ENCODE results near the gene SPINK6.

The SPINK6 gene, protein sequence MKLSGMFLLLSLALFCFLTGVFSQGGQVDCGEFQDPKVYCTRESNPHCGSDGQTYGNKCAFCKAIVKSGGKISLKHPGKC

DNA sequence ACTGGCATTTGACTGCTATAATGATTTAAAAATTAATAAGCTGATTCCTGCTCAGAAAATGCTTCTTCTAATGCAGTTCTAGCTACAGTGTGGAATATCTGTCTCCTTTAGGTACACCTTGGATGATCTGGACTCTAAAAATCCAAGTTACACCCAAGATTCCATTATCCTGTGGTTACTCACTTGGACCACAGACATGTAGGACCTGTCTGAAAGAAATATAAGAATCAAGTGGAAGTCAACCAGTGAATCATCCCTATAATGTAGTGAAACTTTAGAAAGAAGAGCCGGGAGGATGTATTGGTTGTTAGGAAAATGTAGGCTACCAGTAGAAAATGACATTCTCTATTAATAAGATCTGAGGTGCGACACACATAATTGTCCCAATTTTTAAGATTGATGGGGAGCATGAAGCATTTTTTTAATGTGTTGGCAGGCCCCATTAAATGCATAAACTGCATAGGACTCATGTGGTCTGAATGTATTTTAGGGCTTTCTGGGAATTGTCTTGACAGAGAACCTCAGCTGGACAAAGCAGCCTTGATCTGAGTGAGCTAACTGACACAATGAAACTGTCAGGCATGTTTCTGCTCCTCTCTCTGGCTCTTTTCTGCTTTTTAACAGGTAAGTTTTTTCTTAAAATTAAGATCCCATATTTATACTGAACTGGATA is at the start of gene SPINK6:
SPINK6 (plus strand) TSS at position 512 of the 673 bp plus-strand sequence; CDS start at position 567, 55 bp downstream.
- DNase-seq (ENCODE audit: low read depth in 2 of 2), result no peak

DNA sequence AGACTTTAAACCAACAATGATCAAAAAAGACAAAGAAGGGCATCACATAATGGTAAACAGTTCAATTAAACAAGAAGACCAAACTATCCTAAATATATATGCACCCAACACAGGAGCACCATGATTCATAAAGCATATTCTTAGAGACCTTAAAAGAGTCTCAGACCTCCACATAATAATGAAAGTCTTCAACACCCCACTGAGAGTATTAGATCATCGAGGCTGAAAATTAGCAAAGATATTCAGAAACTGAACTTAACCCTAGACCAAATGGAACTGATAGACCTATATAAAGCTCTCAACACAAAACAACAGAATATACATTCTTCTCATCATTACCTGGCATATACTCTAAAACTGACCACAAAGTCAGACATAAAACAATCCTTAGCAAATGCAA is 46.2 kb upstream of the SPINK6 start:
- no peak for DNase-seq (ENCODE audit: low read depth in 2 of 2)

DNA sequence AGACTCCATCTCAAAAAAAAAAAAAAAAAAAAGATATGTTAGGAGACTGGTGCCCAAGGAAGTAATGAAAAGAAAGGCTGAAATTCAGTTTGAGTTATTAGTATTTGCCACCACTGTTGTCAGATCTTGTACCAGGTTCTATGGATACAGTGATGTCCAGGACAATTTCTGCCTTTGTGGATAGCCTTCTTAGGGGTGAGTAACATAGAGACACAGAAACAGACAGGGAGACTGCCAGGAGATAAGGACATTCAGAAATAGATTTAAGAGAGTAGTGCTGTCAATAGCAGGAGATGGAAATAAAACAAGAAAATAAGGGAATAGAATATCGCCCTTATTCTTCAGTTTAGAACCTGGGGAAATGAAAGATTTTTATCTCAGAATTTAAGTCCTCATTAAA is 40.8 kb upstream of the SPINK6 start:
- no peak for DNase-seq (ENCODE audit: low read depth in 2 of 2)

DNA sequence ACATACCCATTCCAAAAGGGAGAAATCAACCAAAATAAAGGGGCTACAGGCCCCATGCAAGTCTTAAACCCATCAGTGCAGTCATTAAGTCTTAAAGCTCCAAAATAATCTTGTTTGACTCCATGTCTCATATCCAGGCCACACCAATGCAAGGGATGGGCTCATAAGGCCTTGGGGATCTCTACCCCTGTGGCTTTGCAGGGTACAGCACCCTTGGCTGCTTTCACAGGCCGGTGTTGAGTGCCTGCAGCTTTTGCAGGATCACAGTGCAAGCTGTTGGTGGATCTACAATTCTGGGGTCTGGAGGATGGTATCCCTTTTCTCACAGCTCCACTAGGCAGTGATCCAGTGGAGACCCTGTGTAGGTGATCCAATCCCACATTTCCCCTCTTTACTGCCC is 39.5 kb upstream of the SPINK6 start:
- no peak for DNase-seq (ENCODE audit: low read depth in 2 of 2)

DNA sequence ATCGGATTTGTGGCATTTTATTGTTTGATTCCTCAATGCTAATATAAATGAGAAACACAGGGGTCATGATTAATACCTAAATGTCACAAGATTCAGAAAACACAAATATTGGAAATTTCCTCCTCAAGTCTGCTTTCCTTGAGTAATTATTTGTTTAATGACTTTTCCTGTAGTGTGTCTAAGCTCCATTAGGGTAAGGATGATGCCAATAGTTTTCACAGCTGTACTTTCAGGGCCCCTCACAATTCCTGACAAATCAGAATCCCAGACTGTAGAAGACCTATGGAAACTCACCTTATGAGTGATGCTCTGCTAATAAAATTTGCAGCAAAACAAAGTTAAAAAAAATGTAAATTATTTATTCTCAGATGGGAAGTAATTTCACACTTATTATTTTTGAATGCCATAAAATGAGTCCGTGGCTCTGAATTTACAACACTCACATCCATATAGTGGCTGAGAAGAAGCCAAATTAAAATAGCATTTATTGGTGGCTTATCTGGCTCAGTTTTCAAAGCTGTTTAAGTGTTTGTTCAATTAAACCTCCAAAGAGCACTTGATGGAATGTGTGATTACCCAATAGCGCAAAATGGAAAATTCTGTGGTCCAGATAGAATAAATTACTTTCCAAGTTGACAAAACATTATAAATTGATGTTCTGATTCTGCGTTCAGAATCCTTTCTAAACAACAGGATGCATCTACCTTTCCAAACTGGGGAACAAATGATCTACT is 36.1 kb upstream of the SPINK6 start:
- no peak for DNase-seq (ENCODE audit: low read depth in 2 of 2)

GRCh38 chr5:148168246-148168645 is 34.6 kb upstream of the SPINK6 start, which contains the start of gene SPINK14:
Gene SPINK14 (plus strand): TSS chr5:148168546. CDS start chr5:148169733, 1,187 bp downstream.
- DNase-seq (ENCODE audit: low read depth in 2 of 2), result no peak

DNA sequence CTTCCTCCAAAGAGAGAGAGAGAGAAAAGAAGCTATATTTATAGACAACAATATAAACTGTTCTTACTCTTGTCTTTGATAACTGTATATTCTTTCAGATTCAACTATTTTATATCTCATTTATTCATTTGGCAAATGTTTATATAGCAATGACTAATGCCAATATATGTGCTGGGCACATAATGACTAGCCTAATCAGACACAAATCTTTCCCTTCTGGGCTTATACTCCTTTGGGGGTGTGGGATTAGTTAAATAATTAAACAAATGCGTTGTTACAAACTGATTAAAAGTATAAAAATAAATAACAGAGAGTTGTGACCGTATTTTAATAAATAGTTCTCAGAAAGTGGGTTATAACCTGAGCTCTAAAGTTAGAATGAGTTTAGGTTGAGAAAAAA is 30.5 kb upstream of the SPINK6 start:
- DNase-seq (ENCODE audit: low read depth in 2 of 2), result no peak

GRCh38 chr5:148176480-148176879 is 26.4 kb upstream of the SPINK6 start:
- DNase-seq (ENCODE audit: low read depth in 2 of 2), result no peak

DNA sequence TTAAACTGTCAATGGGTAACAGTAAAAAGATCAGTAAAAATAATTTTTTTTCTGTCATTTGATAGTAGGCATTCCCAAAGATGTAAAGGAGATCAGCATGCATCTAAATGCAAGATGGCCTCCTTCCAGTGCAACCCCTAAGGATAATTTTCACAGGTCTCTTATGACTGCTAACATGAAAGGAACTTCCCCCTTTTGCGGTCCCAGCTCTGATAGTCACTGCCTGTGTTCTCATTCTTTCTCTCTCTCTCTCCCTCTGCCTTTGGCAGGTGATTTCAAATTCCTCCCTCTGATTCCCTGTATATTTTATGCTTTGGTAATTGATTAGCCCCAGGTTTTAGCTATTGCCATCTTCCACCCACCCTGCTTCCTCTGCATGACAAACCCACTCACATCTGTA is 25.6 kb upstream of the SPINK6 start:
- DNase-seq (ENCODE audit: low read depth in 2 of 2), result no peak

DNA sequence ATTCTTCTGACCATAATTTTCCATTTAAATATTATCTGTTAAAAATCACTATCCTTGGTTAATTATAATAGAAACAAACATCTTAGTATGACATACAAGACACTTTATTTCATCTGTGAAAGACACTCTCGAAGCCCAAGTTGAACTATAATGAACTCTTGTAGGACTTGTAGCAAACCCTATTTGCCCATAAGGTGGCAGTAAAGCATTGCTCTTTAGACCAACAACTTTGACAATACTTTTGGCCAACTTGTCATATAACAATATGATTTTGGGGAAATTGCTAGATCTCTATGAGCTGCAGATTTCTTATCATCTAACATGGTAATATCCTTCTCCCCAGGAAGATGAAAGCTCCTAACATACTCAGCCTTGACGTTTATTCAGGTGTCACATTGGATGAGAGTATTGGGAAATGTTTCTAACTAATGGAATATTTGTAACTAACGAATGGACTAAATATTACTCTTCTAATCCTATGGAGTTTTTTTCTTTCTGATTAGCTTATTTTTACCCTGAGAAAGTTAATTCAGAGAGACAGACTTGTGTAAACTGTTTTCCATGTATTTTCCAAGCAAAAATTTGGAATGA is 23.5 kb upstream of the SPINK6 start:
- DNase-seq (ENCODE audit: low read depth in 2 of 2), result no peak

GRCh38 chr5:148186248-148187003 is 16.4 kb upstream of the SPINK6 start:
- no peak for DNase-seq (ENCODE audit: low read depth in 2 of 2)

GRCh38 chr5:148191010-148191409 is 11.8 kb upstream of the SPINK6 start:
- DNase-seq (ENCODE audit: low read depth in 2 of 2), result no peak

DNA sequence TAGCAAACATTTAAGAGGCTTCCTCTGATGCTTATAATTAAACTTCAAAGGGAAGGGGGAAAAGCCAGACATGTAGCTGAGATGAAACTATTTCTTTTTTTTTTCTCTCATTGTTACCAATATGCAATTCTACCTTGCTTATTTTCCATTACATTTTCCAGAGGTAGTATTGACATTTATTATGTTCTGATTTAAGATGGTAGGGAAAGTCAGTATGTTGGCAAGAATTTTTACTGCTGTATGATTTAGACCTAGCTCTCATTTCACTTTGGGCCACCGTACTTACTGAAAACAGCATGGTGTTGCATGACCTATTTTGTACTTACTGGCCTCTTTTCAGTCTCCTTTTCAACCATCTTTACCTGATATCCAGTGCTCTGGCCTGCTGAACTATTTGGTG is 9.6 kb upstream of the SPINK6 start:
- DNase-seq (ENCODE audit: low read depth in 2 of 2), result no peak

DNA sequence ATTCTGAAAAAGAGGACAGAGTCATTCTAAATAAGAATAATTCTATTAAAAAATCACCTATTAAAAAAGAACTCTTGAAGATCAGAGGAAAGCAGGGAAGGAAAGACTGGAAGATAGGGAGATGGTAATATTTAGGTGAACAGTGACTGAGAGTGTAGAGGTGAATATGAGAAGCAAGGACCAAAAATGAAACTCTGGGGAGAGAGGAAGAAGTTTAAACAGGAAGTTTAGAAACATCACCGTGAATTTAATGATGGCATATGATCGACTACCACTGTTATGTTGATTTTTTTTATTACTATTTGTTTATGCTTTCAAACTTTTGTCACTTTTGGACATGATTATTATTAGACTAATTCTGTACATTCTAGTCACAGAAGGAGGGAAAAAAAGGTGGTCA is 1.7 kb upstream of the SPINK6 start:
- DNase-seq (ENCODE audit: low read depth in 2 of 2), result no peak

DNA sequence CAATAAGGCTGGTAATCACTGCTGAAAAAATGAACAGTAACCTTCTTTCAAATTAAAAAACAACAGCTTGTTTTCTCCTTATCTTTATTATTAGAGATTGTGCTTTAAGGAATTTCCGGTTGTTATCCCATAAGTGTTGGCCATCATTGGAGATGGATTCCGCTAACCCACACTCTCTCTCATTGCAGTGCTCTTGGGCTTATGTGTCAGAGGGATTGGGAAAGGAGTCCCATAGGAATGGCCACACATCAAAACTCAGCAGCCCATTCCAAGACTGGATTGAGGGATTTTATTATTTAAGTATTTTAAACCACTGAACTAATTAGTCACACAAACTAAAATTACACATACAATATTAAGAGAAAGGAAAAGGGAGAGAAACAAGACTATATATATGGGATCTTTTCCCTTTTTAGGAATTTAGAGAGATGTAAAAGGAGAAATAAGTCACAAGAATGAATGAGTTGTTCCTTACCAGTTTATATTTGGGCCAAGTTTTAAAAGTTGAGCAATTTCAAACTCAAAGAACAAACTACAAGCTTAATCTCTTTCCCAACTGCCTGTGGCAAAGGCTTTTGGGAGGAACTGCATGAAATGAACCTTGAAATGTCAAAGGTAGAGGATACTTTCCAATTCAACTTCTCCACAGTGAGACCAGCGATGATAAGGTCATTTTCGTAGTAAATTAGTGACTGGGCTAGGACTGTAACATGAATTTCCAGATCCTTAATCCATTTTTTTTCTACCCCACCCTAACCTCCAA is 2.4 kb downstream of the SPINK6 start:
- no peak for DNase-seq (ENCODE audit: low read depth in 2 of 2)

- DNase-seq (ENCODE audit: low read depth in 2 of 2), result no peak
Measured at GRCh38 chr5:148205865-148206264, 3.0 kb downstream of the SPINK6 start.

GRCh38 chr5:148206620-148207019 is 3.8 kb downstream of the SPINK6 start:
- DNase-seq (ENCODE audit: low read depth in 2 of 2), result no peak

DNA sequence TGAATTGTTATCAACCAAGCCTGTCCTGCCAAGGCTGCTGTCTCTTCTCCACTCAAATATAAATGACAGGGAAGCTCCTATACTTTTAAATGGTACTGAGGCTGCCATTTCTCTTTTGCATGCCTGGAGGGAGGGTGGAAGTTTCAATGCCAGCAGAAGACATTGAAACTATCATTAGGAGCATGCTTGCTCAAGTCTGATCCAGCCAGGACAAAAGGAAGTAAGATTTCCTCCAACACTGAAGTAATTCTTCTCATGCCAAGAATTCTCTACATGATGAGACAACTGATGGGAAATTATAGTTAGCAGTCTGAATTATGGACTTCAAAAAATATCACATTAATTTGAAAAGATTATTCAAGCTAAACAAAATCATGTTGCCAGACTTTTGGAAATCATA is 5.4 kb downstream of the SPINK6 start:
- DNase-seq (ENCODE audit: low read depth in 2 of 2), result no peak

GRCh38 chr5:148209151-148209770 is 6.4 kb downstream of the SPINK6 start:
- DNase-seq (ENCODE audit: low read depth in 2 of 2), result no peak

DNA sequence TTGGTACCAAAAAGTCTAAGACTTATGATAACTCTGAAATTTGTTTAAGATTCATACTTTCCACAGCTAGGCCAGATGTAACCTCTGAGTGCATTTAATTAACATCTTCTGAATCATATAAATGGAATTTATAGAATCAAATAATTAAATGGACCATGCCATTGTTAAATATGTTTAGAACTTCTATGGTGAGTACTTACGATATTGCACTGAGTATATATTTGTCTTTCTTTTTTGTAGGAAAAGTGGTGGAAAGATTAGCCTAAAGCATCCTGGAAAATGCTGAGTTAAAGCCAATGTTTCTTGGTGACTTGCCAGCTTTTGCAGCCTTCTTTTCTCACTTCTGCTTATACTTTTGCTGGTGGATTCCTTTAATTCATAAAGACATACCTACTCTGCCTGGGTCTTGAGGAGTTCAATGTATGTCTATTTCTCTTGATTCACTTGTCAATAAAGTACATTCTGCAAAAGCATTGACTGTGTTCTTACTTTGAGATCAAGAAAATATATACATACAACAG is 11.9 kb downstream of the SPINK6 start:
- no peak for DNase-seq (ENCODE audit: low read depth in 2 of 2)

DNA sequence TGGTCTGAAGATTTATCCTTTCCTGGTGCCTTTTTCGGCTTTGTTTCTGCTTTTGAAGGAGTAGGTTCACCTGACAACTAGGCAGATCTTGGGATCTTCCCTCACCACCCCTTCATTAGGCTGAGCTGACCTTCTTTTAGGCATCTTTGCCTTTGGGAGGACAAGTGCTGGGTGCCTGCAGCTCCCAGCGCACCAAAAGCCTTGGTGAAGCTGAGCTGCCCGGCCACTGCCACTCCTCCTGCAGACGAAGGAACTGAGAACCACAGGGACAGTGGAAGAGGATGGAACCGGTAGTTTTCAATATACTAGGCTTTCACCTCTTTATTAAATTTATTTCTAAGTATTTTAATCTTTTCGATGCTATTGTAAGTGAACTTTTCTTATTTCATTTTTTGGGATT is 18.7 kb downstream of the SPINK6 start:
- no peak for DNase-seq (ENCODE audit: low read depth in 2 of 2)

All from stimulated activated CD4-positive, alpha-beta T cell treated with anti-CD3 and anti-CD28 coated beads, Interleukin-1b, Interleukin-23, amount 100 ng/mL, for 1 hour (primary cell).